ENCODE results near the gene SLIT1.

The SLIT1 gene

DNA sequence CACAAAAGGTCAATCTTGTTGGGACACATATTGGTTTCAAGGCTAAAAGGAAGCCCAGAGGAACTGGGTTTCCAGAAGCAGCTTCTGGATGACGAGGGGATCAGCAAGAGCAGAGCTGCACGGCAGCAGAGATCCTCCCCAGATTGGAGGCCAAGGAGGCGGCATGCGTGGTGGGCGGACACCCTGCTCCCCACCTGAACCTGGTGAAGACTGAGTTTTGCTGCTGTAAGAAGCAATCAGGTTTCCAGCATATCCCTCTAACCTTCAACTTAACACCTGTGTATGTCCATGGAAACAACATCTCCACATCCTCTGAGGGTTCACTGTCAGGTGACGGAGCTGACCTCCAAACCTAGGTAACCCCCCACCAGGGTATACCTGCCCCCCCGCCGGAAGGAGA is 35.1 kb downstream of the SLIT1 start:
- FAIRE-seq: no peak
- TF ChIP-seq POLR2AphosphoS5 (IDR thresholded peaks at IDR 0.05; ENCODE audit: low read depth, low read length) (no peak), TAF1 (IDR thresholded peaks at IDR 0.05; ENCODE audit: borderline replicate concordance, low read depth, low read length) (no peak), POLR2A (IDR thresholded peaks at IDR 0.05; ENCODE audit: low read depth, low read length) (no peak)

DNA sequence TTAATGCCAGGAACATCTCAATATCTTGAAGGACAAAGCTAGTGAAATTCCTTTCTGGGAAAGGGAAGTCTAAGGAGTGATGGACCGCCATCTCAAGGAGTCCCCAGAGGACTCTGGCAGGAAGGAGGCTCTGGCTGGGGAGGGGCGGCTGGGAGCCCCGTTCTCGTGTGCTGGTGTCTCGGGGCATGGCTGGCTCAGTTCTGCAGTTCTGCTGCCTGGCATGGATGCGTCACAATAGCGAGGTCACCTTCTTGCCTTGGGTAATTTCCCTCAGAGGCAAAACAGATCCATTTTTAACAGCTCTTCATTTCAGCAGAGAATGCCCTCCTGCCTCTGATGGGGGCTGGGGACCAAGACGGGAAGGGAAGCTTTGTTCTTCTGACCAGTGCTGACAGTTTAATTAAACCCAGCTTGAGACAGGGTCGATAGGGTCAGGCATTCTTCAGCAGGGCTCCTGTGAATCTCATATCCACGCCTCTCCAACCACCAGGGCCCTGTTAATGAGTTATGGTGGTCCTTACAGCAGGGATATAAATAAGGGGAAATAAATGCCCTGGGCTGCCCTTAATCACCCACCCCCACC is 35.7 kb downstream of the SLIT1 start:
- DNase-seq (ENCODE audit: insufficient read length): no peak
- peak; percentile 17 for FAIRE-seq
- TF ChIP-seq POLR2AphosphoS5 (IDR thresholded peaks at IDR 0.05; ENCODE audit: low read depth, low read length) (no peak), POLR2A (IDR thresholded peaks at IDR 0.05; ENCODE audit: low read depth, low read length) (no peak), TAF1 (IDR thresholded peaks at IDR 0.05; ENCODE audit: borderline replicate concordance, low read depth, low read length) (no peak)

More for the DNA sequence above, 35.1 kb downstream of the SLIT1 start:
- DNase-seq (ENCODE audit: insufficient read length): no peak

GRCh38 chr10:97149079-97149531 is 36.7 kb downstream of the SLIT1 start:
- TF ChIP-seq POLR2A (IDR thresholded peaks at IDR 0.05; ENCODE audit: low read depth, low read length) (no peak), POLR2AphosphoS5 (IDR thresholded peaks at IDR 0.05; ENCODE audit: low read depth, low read length) (no peak)
- FAIRE-seq: no peak
- no peak for DNase-seq (ENCODE audit: insufficient read length)

DNA sequence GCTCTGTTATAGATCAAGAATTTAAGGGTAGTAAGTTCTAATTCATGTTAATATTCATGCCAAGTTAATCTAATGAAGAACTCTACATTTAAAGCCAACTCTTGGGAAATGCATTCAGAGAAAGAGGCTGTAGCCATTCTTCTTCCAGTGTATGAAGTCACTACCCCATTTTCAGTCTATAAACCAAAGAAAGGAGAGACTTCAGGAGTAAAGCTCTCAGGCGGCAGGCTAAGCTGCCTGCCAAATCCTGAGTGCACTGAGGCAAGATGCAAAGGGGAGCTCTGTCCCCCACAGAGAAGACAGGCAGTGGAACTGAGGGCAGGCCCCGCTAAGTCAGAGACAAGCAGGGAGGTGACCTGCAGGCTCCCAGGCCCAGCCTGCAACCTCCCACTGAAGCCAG is 41.5 kb downstream of the SLIT1 start:
- DNase-seq (ENCODE audit: insufficient read length): no peak
- no peak for TF ChIP-seq TAF1 (IDR thresholded peaks at IDR 0.05; ENCODE audit: borderline replicate concordance, low read depth, low read length)
- no peak for TF ChIP-seq POLR2AphosphoS5 (IDR thresholded peaks at IDR 0.05; ENCODE audit: low read depth, low read length)
- TF ChIP-seq POLR2A (IDR thresholded peaks at IDR 0.05; ENCODE audit: low read depth, low read length): no peak
- no peak for FAIRE-seq

DNA sequence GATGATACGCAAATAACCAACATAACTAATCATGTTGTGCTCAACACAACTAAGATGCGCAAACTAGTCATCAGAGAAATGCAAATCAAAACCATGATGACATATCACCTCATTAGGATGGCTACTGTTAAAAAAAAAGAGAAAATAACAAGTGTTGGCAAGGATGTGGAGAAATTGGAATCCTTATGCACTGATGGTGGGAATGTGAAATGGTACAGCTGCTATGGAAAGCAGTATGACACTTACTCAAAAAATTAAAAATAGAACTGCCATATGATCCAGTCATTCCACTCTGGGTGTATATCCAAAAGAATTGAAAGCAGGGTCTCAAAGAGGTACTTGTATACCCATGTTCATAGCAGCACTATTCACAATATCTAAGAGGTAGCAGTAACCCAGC is 42.9 kb downstream of the SLIT1 start:
- FAIRE-seq: no peak
- TF ChIP-seq POLR2A (IDR thresholded peaks at IDR 0.05; ENCODE audit: low read depth, low read length) (no peak), TAF1 (IDR thresholded peaks at IDR 0.05; ENCODE audit: borderline replicate concordance, low read depth, low read length) (no peak), POLR2AphosphoS5 (IDR thresholded peaks at IDR 0.05; ENCODE audit: low read depth, low read length) (no peak)

GRCh38 chr10:97140902-97141745 is 44.6 kb downstream of the SLIT1 start:
- peak; percentile 51 for FAIRE-seq
- TF ChIP-seq POLR2AphosphoS5 (IDR thresholded peaks at IDR 0.05; ENCODE audit: low read depth, low read length) (no peak), TAF1 (IDR thresholded peaks at IDR 0.05; ENCODE audit: borderline replicate concordance, low read depth, low read length) (no peak), POLR2A (IDR thresholded peaks at IDR 0.05; ENCODE audit: low read depth, low read length) (no peak)
- DNase-seq (ENCODE audit: insufficient read length): no peak

More for the DNA sequence above, 42.9 kb downstream of the SLIT1 start:
- no peak for DNase-seq (ENCODE audit: insufficient read length)

DNA sequence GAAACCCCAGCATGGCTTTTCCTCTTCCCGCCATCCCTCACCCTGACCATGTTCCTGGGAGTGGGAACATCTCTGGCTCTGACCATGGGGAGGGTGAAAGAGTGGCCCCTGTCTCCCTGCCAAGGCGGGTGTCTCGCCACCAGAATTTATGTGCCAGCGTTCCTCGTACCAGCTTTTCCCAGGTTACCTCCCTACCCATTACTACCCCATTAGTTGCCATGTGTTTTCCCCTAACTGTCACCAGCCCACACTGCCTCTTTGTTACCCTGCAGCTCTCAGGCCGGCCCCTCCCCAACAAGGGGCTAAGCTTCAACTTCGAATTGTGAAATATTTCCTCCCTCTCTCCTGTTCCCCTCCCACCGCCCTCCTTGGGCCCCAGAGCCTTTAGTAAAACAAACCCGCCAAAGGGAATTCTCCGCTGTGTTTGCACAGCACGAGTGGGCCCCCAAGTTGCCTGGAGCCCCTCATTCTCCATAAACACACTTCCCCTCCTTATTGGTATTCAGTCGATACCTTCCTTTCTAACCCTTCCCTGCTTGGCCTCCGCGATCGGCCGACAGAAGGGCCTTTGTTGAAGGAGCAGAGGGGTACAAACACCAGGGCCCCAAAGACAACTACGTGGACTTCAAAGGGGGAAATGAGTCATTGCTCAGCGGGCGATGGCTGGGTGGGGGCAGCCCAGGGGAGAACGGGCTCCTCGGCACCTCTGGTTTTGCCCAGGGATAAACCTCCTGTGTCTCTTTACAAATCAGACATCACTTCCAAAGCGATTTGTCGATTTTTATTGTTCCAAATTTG is 45.5 kb downstream of the SLIT1 start:
- FAIRE-seq (peak; percentile 42), DNase-seq (ENCODE audit: insufficient read length) (no peak)
- TF ChIP-seq POLR2AphosphoS5 (IDR thresholded peaks at IDR 0.05; ENCODE audit: low read depth, low read length): no peak

DNA sequence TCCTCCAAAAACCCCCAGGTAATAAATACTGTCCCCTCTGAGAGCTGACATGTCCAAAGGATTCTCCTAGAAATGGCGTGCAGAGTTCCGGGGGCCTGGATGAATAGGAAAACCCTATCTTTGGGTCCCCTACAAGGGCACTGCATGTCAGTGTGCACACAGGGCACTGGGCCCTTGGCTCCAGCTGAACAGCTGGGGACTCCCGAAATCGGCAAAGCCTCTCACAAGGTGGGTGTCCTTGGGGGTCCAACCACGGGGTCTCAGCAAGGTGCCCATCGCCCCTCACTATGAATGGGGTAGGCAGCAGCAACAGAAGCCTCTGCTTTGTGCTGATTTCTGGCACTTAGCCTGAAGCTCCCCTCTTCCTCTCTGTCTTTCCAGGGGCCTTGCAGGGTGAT is 46.1 kb downstream of the SLIT1 start:
- TF ChIP-seq POLR2AphosphoS5 (IDR thresholded peaks at IDR 0.05; ENCODE audit: low read depth, low read length) (no peak), POLR2A (IDR thresholded peaks at IDR 0.05; ENCODE audit: low read depth, low read length) (no peak), TAF1 (IDR thresholded peaks at IDR 0.05; ENCODE audit: borderline replicate concordance, low read depth, low read length) (no peak)
- DNase-seq (ENCODE audit: insufficient read length): no peak
- no peak for FAIRE-seq

- TF ChIP-seq POLR2A (IDR thresholded peaks at IDR 0.05; ENCODE audit: low read depth, low read length): no peak
- TF ChIP-seq POLR2AphosphoS5 (IDR thresholded peaks at IDR 0.05; ENCODE audit: low read depth, low read length): no peak
- no peak for TF ChIP-seq TAF1 (IDR thresholded peaks at IDR 0.05; ENCODE audit: borderline replicate concordance, low read depth, low read length)
- FAIRE-seq (no peak), DNase-seq (ENCODE audit: insufficient read length) (no peak)
These were observed 46.9 kb downstream of the SLIT1 start for GRCh38 chr10:97138846-97139245.

DNA sequence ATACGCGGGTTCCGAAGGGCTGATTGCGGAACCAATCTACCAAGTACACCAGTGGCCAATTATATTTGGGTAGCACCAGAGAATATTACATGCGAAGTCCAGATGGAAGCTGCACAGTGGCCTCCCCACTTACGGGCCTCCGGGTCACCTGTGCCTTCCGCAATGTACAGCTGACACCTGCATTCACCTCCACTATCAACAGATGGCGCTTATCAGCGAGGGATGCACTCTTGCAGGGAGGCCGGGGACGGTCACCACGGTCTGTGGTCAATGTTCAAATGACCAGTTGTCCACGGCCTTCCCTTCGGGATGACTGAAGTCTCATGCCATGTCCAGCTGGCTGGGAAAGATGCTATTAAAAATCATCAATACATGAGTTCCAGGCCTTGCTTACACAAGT is 47.6 kb downstream of the SLIT1 start:
- no peak for TF ChIP-seq TAF1 (IDR thresholded peaks at IDR 0.05; ENCODE audit: borderline replicate concordance, low read depth, low read length)
- no peak for TF ChIP-seq POLR2AphosphoS5 (IDR thresholded peaks at IDR 0.05; ENCODE audit: low read depth, low read length)
- TF ChIP-seq POLR2A (IDR thresholded peaks at IDR 0.05; ENCODE audit: low read depth, low read length): no peak
- DNase-seq (ENCODE audit: insufficient read length) (no peak), FAIRE-seq (no peak)

GRCh38 chr10:97136756-97137155 is 49.0 kb downstream of the SLIT1 start:
- DNase-seq (ENCODE audit: insufficient read length) (no peak), FAIRE-seq (peak; percentile 63)
- TF ChIP-seq POLR2AphosphoS5 (IDR thresholded peaks at IDR 0.05; ENCODE audit: low read depth, low read length) (no peak), POLR2A (IDR thresholded peaks at IDR 0.05; ENCODE audit: low read depth, low read length) (no peak)

Measured in GM12892 (cell line).